Endothelial cell of umbilical vein (primary cell): ENCODE measurements around the gene CBX3. TPM values are rescaled to one million over a fixed set of nuclear protein-coding genes. Genes with fewer than 3 reads are reported as not detected.

Source experiments
- BruUV-seq: library from RNA; stranded (reverse); fragments of 400-500 nt; replicated peaks from 2 replicates; lab custom pipeline; 2021; lab: Mats Ljungman, UMichigan
- CTCF ChIA-PET: fragments of 300-600, 350-600 bp; sonication (Branson Sonifier 250); formaldehyde crosslinking; loops from one replicate; lab custom pipeline; 2021; ENCODE audit warnings: antibody characterized with exemption, inconsistent platforms; lab: Charles Lee
- POLR2A ChIA-PET: fragments of 300-600, 350-600 bp; sonication (Branson Sonifier 250); formaldehyde crosslinking; loops from one replicate; lab custom pipeline; 2021; ENCODE audit warnings: antibody characterized with exemption, inconsistent platforms; lab: Charles Lee
- DNase-seq: peaks from one replicate; pipeline ENCODE4 v3.0.0-alpha.2; 2011; ENCODE audit warnings: low read depth, low spot score
- FAIRE-seq: peaks from 2 replicates; lab custom pipeline; 2011; peaks lifted over from hg19 to GRCh38; lab: Jason Lieb, UNC
- H2AFZ ChIP-seq: 2 replicates; pipeline ENCODE4 v1.6.0; 2012; ENCODE audit warnings: low read depth, low read length, control low read depth, inconsistent platforms
- H3K27ac ChIP-seq: 2 replicates; pipeline ENCODE4 v1.5.1; 2011; ENCODE audit warnings: low read depth, mild to moderate bottlenecking, control low read depth, low read length, moderate library complexity; ENCODE audit not compliant: insufficient read depth
- H3K27me3 ChIP-seq, 2 experiments: 2 replicates each; pipeline versions ENCODE4 v1.6.0 to v1.6.1; 2011; ENCODE audit warnings: low read length in 2 of 2, mixed read lengths in 1 of 2; ENCODE audit not compliant: control insufficient read depth in 2 of 2, insufficient read depth in 2 of 2
- H3K36me3 ChIP-seq, 2 experiments: 2 replicates in 1 of 2; 3 replicates in 1 of 2; pipeline ENCODE4 v1.5.1; 2011; ENCODE audit warnings: low read length in 2 of 2, mild to moderate bottlenecking in 1 of 2, moderate library complexity in 1 of 2; ENCODE audit not compliant: control insufficient read depth in 2 of 2, insufficient read depth in 2 of 2; ENCODE audit errors: extremely low read depth in 1 of 2
- H3K4me1 ChIP-seq: 3 replicates; pipeline ENCODE4 v1.5.1; 2011; ENCODE audit warnings: mild to moderate bottlenecking, low read length; ENCODE audit not compliant: control insufficient read depth, insufficient read depth; ENCODE audit errors: extremely low read depth
- H3K4me2 ChIP-seq: 2 replicates; pipeline ENCODE4 v1.6.1; 2011; ENCODE audit warnings: low read length, control low read depth, mixed read lengths; ENCODE audit not compliant: insufficient read depth
- H3K4me3 ChIP-seq, 3 experiments: fragments of 200-600 bp in 1 of 3; sonication (generic), shearing (Covaris generic) in 1 of 3; replicated peaks in 1 of 3; 2 replicates each; pipeline ENCODE4 v1.5.1; 2011 to 2016; ENCODE audit warnings: control low read depth in 3 of 3, low read length in 3 of 3, mild to moderate bottlenecking in 2 of 3, inconsistent platforms in 1 of 3, low read depth in 1 of 3, moderate library complexity in 1 of 3; ENCODE audit not compliant: insufficient read depth in 1 of 3
- H3K79me2 ChIP-seq: 2 replicates; pipeline ENCODE4 v1.6.0; 2012; ENCODE audit warnings: low read length, inconsistent platforms; ENCODE audit not compliant: control insufficient read depth, insufficient read depth
- H3K9ac ChIP-seq: replicated peaks from 2 replicates; pipeline ENCODE3; 2011; ENCODE audit warnings: low read length, control low read depth; ENCODE audit not compliant: insufficient read depth; ENCODE audit errors: extremely low read depth
- H3K9me1 ChIP-seq: replicated peaks from 3 replicates; pipeline ENCODE4 v1.6.0; 2011; ENCODE audit warnings: mild to moderate bottlenecking, low read length; ENCODE audit not compliant: control insufficient read depth, insufficient read depth; ENCODE audit errors: extremely low read depth
- H3K9me3 ChIP-seq: replicated peaks from 2 replicates; pipeline ENCODE4 v1.5.1; 2012; ENCODE audit warnings: low read length, inconsistent platforms; ENCODE audit not compliant: control insufficient read depth, insufficient read depth
- H4K20me1 ChIP-seq: replicated peaks from 2 replicates; pipeline ENCODE3; 2011; ENCODE audit warnings: mild to moderate bottlenecking, low read length; ENCODE audit not compliant: control insufficient read depth, insufficient read depth; ENCODE audit errors: extremely low read depth
- EZH2 ChIP-seq: IDR thresholded peaks from 2 replicates; pipeline ENCODE4 v1.6.1; 2012; ENCODE audit warnings: borderline replicate concordance, low read depth, mild to moderate bottlenecking, moderate library complexity, low read length, inconsistent platforms; ENCODE audit not compliant: severe bottlenecking
- FOS ChIP-seq: IDR thresholded peaks from 2 replicates; pipeline ENCODE4 v1.6.1; 2011; ENCODE audit warnings: mild to moderate bottlenecking, low read length, moderate library complexity, borderline replicate concordance; ENCODE audit not compliant: insufficient read depth
- GATA2 ChIP-seq: IDR thresholded peaks from 2 replicates; pipeline ENCODE4 v1.7.0; 2011; ENCODE audit warnings: low read depth, mild to moderate bottlenecking, moderate library complexity, mixed read lengths, low read length; ENCODE audit not compliant: insufficient read length, insufficient read depth
- JUN ChIP-seq: IDR thresholded peaks from 2 replicates; pipeline ENCODE4 v1.6.1; 2011; ENCODE audit warnings: borderline replicate concordance, low read depth; ENCODE audit not compliant: insufficient read length, insufficient read depth
- MYC ChIP-seq: IDR thresholded peaks from one replicate; pipeline ENCODE4 v1.6.1; 2011; ENCODE audit warnings: mild to moderate bottlenecking, low read depth, low read length
- POLR2A ChIP-seq: IDR thresholded peaks from 2 replicates; pipeline ENCODE4 v1.6.1; 2012; ENCODE audit warnings: low read depth, mild to moderate bottlenecking, control low read depth, low read length
- POLR2AphosphoS5 ChIP-seq: IDR thresholded peaks from 2 replicates; pipeline ENCODE4 v1.6.1; 2012; ENCODE audit warnings: low read depth, mild to moderate bottlenecking, control low read depth, low read length, moderate library complexity; ENCODE audit not compliant: insufficient read depth
- dilution Hi-C: fragments of 300-500 bp; cut with MboI; formaldehyde crosslinking; loops from one replicate; pipeline ENCODE4 v1.15.0; 2019; ENCODE audit warnings: low sequenced_read_pairs; ENCODE audit not compliant: extremely low pct_ligation_motif_present
- intact Hi-C: fragments of 100-400 bp; cut with micrococcal nuclease; formaldehyde crosslinking; loops from one replicate; pipeline ENCODE4 v1.10.0; 2022
- polyA plus RNA-seq, 4 experiments: library from polyadenylated mRNA; depleted of rRNA in 3 of 4; stranded (reverse) in 3 of 4; unstranded in 1 of 4; fragments of >200 nt; gene quantifications; 2 replicates each; pipeline versions ENCODE4 v1.2.1 to v1.2.3, GENCODE V29; 2011 to 2012; ENCODE audit warnings: missing spikeins in 1 of 4
- total RNA-seq: library from RNA; stranded (reverse); gene quantifications from 2 replicates; pipeline ENCODE4 v1.2.3, GENCODE V29; 2021
- TF ChIP-seq, protein P1 (sequence below), 2 donors: IDR thresholded peaks; 1 replicate in 1 of 2; 2 replicates in 1 of 2; pipeline ENCODE4 v1.5.1; 2011; ENCODE audit warnings: low read length in 2 of 2, mild to moderate bottlenecking in 2 of 2, moderate library complexity in 2 of 2, control low read depth in 1 of 2, inconsistent platforms in 1 of 2, low read depth in 1 of 2; ENCODE audit not compliant: insufficient read depth in 1 of 2; ENCODE audit errors: extremely low read depth in 1 of 2
- TF ChIP-seq, protein P2 (sequence below): IDR thresholded peaks from 2 replicates; pipeline ENCODE4 v1.6.1; 2011; ENCODE audit not compliant: insufficient read depth, insufficient read length

CBX3 gene
- total and polyA plus RNA-seq, 2 donors (not counting 3 experiments of a cell fraction or from before 2014, with no cell fraction given), result 47.5 to 200 TPM

DNA sequence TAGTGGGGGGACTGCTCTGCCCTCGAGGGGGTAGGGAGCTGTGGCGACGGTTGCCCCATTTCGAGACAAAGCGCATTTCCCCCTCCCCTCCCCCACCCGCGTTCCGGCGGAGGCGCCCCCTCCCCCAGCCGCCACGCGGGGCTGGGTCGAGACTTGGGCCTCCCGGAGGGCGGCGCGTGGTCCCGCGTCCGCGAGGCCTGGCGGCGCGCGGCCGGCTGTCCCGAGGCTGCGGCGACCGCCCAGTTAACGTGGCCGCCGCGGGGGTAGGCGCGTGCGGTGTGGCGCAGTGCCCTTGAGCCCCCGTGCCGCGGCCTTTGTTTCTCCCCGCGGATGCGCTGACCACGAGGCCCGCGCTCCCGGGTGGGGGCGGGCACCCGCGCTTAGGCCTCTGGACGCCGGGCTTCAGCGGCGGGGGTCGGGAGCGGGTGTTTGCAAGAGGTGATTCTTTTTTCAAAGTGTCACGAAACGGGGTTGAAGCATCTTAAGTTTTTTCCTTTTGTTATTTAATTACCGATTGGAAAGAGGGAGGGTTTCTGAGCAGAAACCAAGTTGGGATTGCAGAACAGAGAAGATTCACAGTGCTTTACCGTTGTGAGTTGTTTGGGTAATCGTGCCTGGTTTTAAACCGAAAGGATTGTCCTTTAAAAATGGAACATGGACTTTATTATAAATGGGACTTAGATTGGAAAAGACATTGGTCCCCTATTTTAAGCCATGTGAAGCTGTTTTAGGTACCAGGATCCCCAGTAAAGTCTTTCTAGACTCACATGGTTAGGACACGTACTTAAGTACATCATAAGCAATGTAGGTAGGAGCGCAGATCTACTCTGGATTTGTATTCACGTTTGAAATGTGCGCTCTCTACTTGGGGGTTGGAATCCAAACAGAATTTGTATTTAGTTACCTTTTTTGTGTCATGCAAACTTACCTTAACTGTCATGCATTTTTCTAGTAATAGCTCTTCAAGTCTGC is 760 bp downstream of the CBX3 start:
- CTCF ChIA-PET, result interaction anchor here (1.4 kb wide), 1 partner anchor 465 kb away, joined by 5 read pairs; no protein-coding TSS in a partner anchor
- POLR2A ChIA-PET, result interaction anchor here (1.0 to 1.4 kb wide), 3 partner anchors 10 to 947 kb away, joined by 3 to 7 read pairs (median 3); partner anchors contain the start of gene NFE2L3
- H3K4me1 ChIP-seq, result peaks cover 35% of the 10 kb centered on the region
- peak overlapping the region; percentile 79 for H3K27ac ChIP-seq
- H3K9ac ChIP-seq, result peak overlapping the region; percentile 93
- TF ChIP-seq GATA2 (no peak), MYC (peak; percentile 67), JUN (no peak)
- BruUV-seq, result no TSS peak
- H3K9me1 ChIP-seq, result no peaks in the 10 kb centered on the region
- no peak for FAIRE-seq
- peak; percentile 59 for DNase-seq
- peak overlapping the region; percentile 94 to 99 (median 98) for H3K4me3 ChIP-seq
- H3K9me3 ChIP-seq, result no peaks in the 10 kb centered on the region
- peaks cover 89% of the 10 kb centered on the region for H3K79me2 ChIP-seq
- H3K36me3 ChIP-seq, result peaks cover 2 to 21% of the 10 kb centered on the region in 2 experiments
- peak overlapping the region; percentile 99 for H3K4me2 ChIP-seq
- dilution Hi-C loops (no loop called here), intact Hi-C loops (loop anchor here (5.0 to 10.0 kb wide), 4 partner anchors 302 to 1405 kb away; partner anchors contain the start of gene SKAP2)
- peaks cover 30% of the 10 kb centered on the region for H4K20me1 ChIP-seq
- no peak overlapping the region for H2AFZ ChIP-seq
- no peaks in the 10 kb centered on the region for H3K27me3 ChIP-seq

DNA sequence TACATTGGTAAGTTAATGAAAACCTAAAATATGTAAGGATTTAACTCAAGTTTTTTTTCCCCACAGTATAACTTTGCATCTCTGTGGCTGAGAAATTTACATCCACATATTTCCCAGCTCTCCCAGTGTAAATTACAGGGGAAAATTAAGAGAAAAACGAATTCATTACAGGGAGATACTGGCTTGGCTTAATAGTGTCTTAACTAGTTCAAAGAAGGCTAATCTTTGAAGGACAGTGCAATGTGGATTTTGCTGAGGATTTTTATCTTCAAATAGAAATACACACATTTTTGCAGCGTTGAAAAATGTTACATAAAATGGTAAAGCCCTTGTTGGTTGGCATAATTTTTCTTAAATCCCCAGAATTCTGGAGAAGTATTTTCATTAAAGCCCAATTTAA is 1.5 kb downstream of the CBX3 start:
- TF ChIP-seq POLR2AphosphoS5, result no peak
- TF ChIP-seq JUN, result no peak
- TF ChIP-seq, protein P1, sequence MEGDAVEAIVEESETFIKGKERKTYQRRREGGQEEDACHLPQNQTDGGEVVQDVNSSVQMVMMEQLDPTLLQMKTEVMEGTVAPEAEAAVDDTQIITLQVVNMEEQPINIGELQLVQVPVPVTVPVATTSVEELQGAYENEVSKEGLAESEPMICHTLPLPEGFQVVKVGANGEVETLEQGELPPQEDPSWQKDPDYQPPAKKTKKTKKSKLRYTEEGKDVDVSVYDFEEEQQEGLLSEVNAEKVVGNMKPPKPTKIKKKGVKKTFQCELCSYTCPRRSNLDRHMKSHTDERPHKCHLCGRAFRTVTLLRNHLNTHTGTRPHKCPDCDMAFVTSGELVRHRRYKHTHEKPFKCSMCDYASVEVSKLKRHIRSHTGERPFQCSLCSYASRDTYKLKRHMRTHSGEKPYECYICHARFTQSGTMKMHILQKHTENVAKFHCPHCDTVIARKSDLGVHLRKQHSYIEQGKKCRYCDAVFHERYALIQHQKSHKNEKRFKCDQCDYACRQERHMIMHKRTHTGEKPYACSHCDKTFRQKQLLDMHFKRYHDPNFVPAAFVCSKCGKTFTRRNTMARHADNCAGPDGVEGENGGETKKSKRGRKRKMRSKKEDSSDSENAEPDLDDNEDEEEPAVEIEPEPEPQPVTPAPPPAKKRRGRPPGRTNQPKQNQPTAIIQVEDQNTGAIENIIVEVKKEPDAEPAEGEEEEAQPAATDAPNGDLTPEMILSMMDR (IDR thresholded peaks at IDR 0.05; ENCODE audit: extremely low read depth in 1 of 2, insufficient read depth in 1 of 2, low read depth in 1 of 2, low read length in 2 of 2), result no peak
- no peak for TF ChIP-seq POLR2A
- TF ChIP-seq MYC, result no peak
- TF ChIP-seq GATA2, result no peak
- no peak for TF ChIP-seq EZH2
- TF ChIP-seq, protein P2, sequence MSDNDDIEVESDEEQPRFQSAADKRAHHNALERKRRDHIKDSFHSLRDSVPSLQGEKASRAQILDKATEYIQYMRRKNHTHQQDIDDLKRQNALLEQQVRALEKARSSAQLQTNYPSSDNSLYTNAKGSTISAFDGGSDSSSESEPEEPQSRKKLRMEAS, result no peak
- TF ChIP-seq FOS, result no peak
- intact Hi-C loops, result loop anchor here (5.0 to 10.0 kb wide), 4 partner anchors 302 to 1404 kb away; partner anchors contain the start of gene SKAP2
- no peaks in the 10 kb centered on the region for H3K9me1 ChIP-seq
- H3K9ac ChIP-seq, result peak overlapping the region; percentile 93
- H3K79me2 ChIP-seq, result peaks cover 88% of the 10 kb centered on the region
- DNase-seq (no peak), FAIRE-seq (no peak)
- ChIA-PET POLR2A (no interaction called here), CTCF (interaction anchor here (1.4 kb wide), 1 partner anchor 465 kb away, joined by 5 read pairs; no protein-coding TSS in a partner anchor)
- peaks cover 33% of the 10 kb centered on the region for H3K4me1 ChIP-seq
- peaks cover 2 to 21% of the 10 kb centered on the region in 2 experiments for H3K36me3 ChIP-seq
- H3K4me3 ChIP-seq, result peak overlapping the region; percentile 94 to 99 (median 98)
- BruUV-seq, result TSS peak; percentile 27
- dilution Hi-C loops, result no loop called here
- peaks cover 27% of the 10 kb centered on the region for H4K20me1 ChIP-seq
- no peaks in the 10 kb centered on the region for H3K27me3 ChIP-seq
- H3K9me3 ChIP-seq, result no peaks in the 10 kb centered on the region
- peak overlapping the region; percentile 99 for H3K4me2 ChIP-seq
- no peak overlapping the region for H2AFZ ChIP-seq
- H3K27ac ChIP-seq, result peak overlapping the region; percentile 79
